Activated CD8-positive, alpha-beta T cell treated with anti-CD3 and anti-CD28 coated beads for 36 hours (primary cell): Measurements from ENCODE around the gene KLHL33. TPM values are rescaled to one million over a fixed set of nuclear protein-coding genes. Genes with fewer than 3 reads are reported as not detected.

Source experiments
- ATAC-seq: fragments of 200-7000 bp; cut with Tn5 transposase; one replicate; pipeline ENCODE4 v1.10.0; 2021; ENCODE audit warnings: mild to moderate bottlenecking, moderate library complexity
- CTCF ChIA-PET: fragments of 350-600 bp; sonication (Branson Sonifier 250); formaldehyde crosslinking; loops from one replicate; lab custom pipeline; 2021; ENCODE audit warnings: antibody characterized with exemption; lab: Charles Lee
- POLR2A ChIA-PET: fragments of 350-600 bp; sonication (Branson Sonifier 250); formaldehyde crosslinking; loops from one replicate; lab custom pipeline; 2021; ENCODE audit warnings: antibody characterized with exemption; lab: Charles Lee
- DNase-seq: peaks from one replicate; pipeline ENCODE4 v3.0.0-alpha.2; 2020
- H3K27ac Mint-ChIP-seq: one replicate; pipeline ENCODE4 v1.8.0; 2021; ENCODE audit warnings: mild to moderate bottlenecking, mixed read lengths
- H3K27me3 Mint-ChIP-seq: one replicate; pipeline ENCODE4 v1.8.0; 2021; ENCODE audit warnings: mixed read lengths
- H3K36me3 Mint-ChIP-seq: one replicate; pipeline ENCODE4 v1.8.0; 2021; ENCODE audit warnings: low read depth, mixed read lengths
- H3K4me1 Mint-ChIP-seq: one replicate; pipeline ENCODE4 v1.8.0; 2021; ENCODE audit warnings: low read depth, mixed read lengths
- H3K4me3 Mint-ChIP-seq: one replicate; pipeline ENCODE4 v1.8.0; 2021; ENCODE audit warnings: mild to moderate bottlenecking, moderate library complexity, mixed read lengths
- H3K9me3 Mint-ChIP-seq: one replicate; pipeline ENCODE4 v1.8.0; 2021; ENCODE audit warnings: mixed read lengths
- CTCF ChIP-seq: fragments of 200-600 bp; IDR thresholded peaks from one replicate; pipeline ENCODE4 v1.8.0; 2022; ENCODE audit warnings: antibody characterized with exemption, mild to moderate bottlenecking
- intact Hi-C: fragments of 100-400 bp; cut with micrococcal nuclease; formaldehyde crosslinking; loops from one replicate; pipeline ENCODE4 v1.10.0; 2022
- total RNA-seq, 2 experiments: library from RNA; stranded (reverse); gene quantifications; one replicate each; pipeline ENCODE4 v1.2.3, GENCODE V29; 2021

The KLHL33 gene
- total RNA-seq, 2 experiments from 2014 or later = 0.54 to 0.59 TPM

GRCh38 chr14:20412876-20413743, 22.9 kb downstream of the KLHL33 start, which contains the start of gene TEP1:
Gene TEP1 (minus strand): TSS chr14:20413501. CDS start chr14:20408439, 5,062 bp downstream.
- H3K27ac Mint-ChIP-seq = peak within 1 kb of the TSS; percentile 97
- intact Hi-C loops = loop anchor here (2.0 to 5.0 kb wide), 3 partner anchors 42 to 199 kb away; partner anchors contain the start of genes APEX1, CCNB1IP1 and OSGEP
- no peak for TF ChIP-seq CTCF
- CTCF ChIA-PET = interaction anchor here (0.9 to 3.9 kb wide), 13 partner anchors 8 to 278 kb away, joined by 3 to 72 read pairs (median 12); partner anchors contain the start of genes APEX1, CCNB1IP1, OSGEP and PIP4P1
- peak; percentile 85 for DNase-seq
- no peaks in the 10 kb centered on the region for H3K9me3 Mint-ChIP-seq
- H3K36me3 Mint-ChIP-seq = peaks cover 2% of the 10 kb centered on the region
- H3K4me1 Mint-ChIP-seq = peaks cover 45% of the 10 kb centered on the region
- peak within 1 kb of the TSS; percentile 92 for H3K4me3 Mint-ChIP-seq
- no peaks in the 10 kb centered on the region for H3K27me3 Mint-ChIP-seq
- POLR2A ChIA-PET = interaction anchor here (0.7 to 4.7 kb wide), 12 partner anchors 12 to 269 kb away, joined by 3 to 43 read pairs (median 6); partner anchors contain the start of genes APEX1, OSGEP, PARP2 and PIP4P1
- peak; percentile 82 for ATAC-seq

DNA sequence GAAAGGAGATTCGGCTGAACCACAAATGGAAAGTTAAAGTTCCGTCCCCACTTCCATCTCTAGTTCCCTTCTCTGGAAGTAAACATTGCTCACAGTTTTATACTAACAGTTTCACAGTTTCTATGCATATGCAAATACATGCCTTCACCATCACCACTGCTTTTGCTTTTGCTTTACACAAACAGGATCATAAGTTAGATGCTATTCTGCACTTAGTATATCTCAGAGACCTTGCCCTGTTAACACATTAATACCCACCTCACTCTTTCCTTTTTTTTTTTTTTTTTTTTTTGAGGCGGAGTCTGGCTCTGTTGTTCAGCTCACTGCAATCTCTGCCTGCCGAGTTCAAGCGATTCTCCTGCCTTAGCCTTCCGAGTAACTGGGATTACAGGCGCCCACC, 23.6 kb downstream of the KLHL33 start:
- H3K27ac Mint-ChIP-seq = peak overlapping the region; percentile 97
- DNase-seq (no peak), ATAC-seq (peak; percentile 11)
- no peaks in the 10 kb centered on the region for H3K27me3 Mint-ChIP-seq
- ChIA-PET CTCF (interaction anchor here (1.0 to 3.9 kb wide), 4 partner anchors 12 to 195 kb away, joined by 3 to 72 read pairs (median 18); partner anchors contain the start of genes APEX1 and OSGEP), POLR2A (interaction anchor here (0.6 to 4.7 kb wide), 5 partner anchors 16 to 70 kb away, joined by 3 to 43 read pairs (median 23); partner anchors contain the start of genes APEX1, OSGEP and PNP)
- peaks cover 8% of the 10 kb centered on the region for H3K36me3 Mint-ChIP-seq
- peak overlapping the region; percentile 92 for H3K4me3 Mint-ChIP-seq
- H3K4me1 Mint-ChIP-seq = peaks cover 41% of the 10 kb centered on the region
- intact Hi-C loops = loop anchor here (2.0 to 5.0 kb wide), 3 partner anchors 42 to 200 kb away; partner anchors contain the start of genes APEX1, CCNB1IP1 and OSGEP
- no peak for TF ChIP-seq CTCF
- no peaks in the 10 kb centered on the region for H3K9me3 Mint-ChIP-seq

- intact Hi-C loops = no loop called here
- Mint-ChIP-seq H3K4me1 (peaks cover 43% of the 10 kb centered on the region), H3K27me3 (no peaks in the 10 kb centered on the region), H3K9me3 (no peaks in the 10 kb centered on the region), H3K27ac (peak overlapping the region; percentile 7), H3K4me3 (no peak overlapping the region), H3K36me3 (peaks cover 28% of the 10 kb centered on the region)
- ChIA-PET CTCF (interaction anchor here (1.8 kb wide), 1 partner anchor 201 kb away, joined by 6 read pairs; no protein-coding TSS in a partner anchor), POLR2A (interaction anchor here (1.5 kb wide), 1 partner anchor 19 kb away, joined by 3 read pairs; no protein-coding TSS in a partner anchor)
- TF ChIP-seq CTCF = no peak
- no peak for DNase-seq
- ATAC-seq = no peak
Observed at GRCh38 chr14:20409226-20409625, 26.7 kb downstream of the KLHL33 start.

DNA sequence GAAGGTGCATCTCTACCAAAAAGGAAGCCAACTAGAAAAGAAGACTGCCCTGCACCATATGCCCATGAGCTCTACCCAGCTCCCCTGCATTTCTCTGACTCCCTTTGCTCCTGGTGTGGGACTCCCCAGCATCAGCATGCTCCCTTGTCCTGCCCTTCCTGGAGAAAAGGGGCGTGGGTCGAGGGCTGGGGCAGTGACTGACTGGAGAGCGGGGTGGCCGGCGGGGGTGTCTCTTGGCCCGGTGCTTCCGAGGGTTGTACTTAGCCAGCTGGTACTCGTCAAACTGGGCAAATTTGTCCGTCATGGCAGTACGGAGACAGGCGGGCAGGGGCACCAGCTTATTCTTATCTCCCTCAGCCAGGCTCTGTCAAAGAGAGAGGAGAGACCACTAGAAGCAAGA, 32.4 kb downstream of the KLHL33 start:
- TF ChIP-seq CTCF = no peak
- H3K27me3 Mint-ChIP-seq = no peaks in the 10 kb centered on the region

More for the DNA sequence above, 32.4 kb downstream of the KLHL33 start:
- DNase-seq (no peak), ATAC-seq (no peak)
- H3K36me3 Mint-ChIP-seq = peaks cover 56% of the 10 kb centered on the region
- no peak overlapping the region for H3K27ac Mint-ChIP-seq
- H3K4me1 Mint-ChIP-seq = peaks cover 39% of the 10 kb centered on the region
- intact Hi-C loops = no loop called here
- CTCF ChIA-PET = interaction anchor here (1.8 to 3.5 kb wide), 2 partner anchors 11 to 76 kb away, joined by 6 to 27 read pairs; no protein-coding TSS in a partner anchor
- POLR2A ChIA-PET = no interaction called here
- no peaks in the 10 kb centered on the region for H3K9me3 Mint-ChIP-seq
- no peak overlapping the region for H3K4me3 Mint-ChIP-seq
